Activated T-cell treated with anti-CD3 and anti-CD28 coated beads, Interleukin-2, amount 50 U/mL, for 72 hours (primary cell): Measurements from ENCODE around the gene POLD4. TPM values are rescaled to one million over a fixed set of nuclear protein-coding genes. Genes with fewer than 3 reads are reported as not detected.

Experiments
- total RNA-seq, 2 donors: library from RNA; stranded (reverse); gene quantifications; one replicate each; pipeline ENCODE4 v1.2.3, GENCODE V29; 2022

Gene POLD4
- total RNA-seq, 2 donors from 2014 or later = 68.5 to 74.1 TPM

Other genes starting within 250 kb of the POLD4 start
- 100 to 1,000 TPM; 104 to 107 TPM for gene KDM2A, start 234.3 kb downstream of the POLD4 start, total RNA-seq
- 100 to 1,000 TPM; 379 to 422 TPM for gene GRK2, start 87.1 kb downstream of the POLD4 start, total RNA-seq
- gene ANKRD13D, start 64.2 kb downstream of the POLD4 start, total RNA-seq = 10 to 100 TPM; 78.5 to 90.9 TPM
- 10 to 100 TPM; 13.3 to 20.3 TPM for gene SSH3, start 50.0 kb downstream of the POLD4 start, total RNA-seq
- gene CLCF1, start 20.1 kb upstream of the POLD4 start, total RNA-seq = under 1 TPM; 0.22 to 0.93 TPM
- gene RAD9A, start 38.4 kb upstream of the POLD4 start, total RNA-seq = 10 to 100 TPM; 36.7 to 41.2 TPM
- 100 to 1,000 TPM; 211 to 244 TPM for gene PPP1CA, start 48.3 kb upstream of the POLD4 start, total RNA-seq
- 100 to 1,000 TPM in 1 of 2 donors, 10 to 100 TPM in 1; 93.3 to 120 TPM for gene TBC1D10C, start 50.5 kb upstream of the POLD4 start, total RNA-seq
- 1 to 10 TPM; 3.8 to 5.0 TPM for gene CARNS1, start 62.1 kb upstream of the POLD4 start, total RNA-seq
- gene RPS6KB2, start 74.9 kb upstream of the POLD4 start, total RNA-seq = 10 to 100 TPM; 55.0 to 56.1 TPM
- 100 to 1,000 TPM in 1 of 2 donors, 10 to 100 TPM in 1; 94.5 to 119 TPM for gene PTPRCAP, start 84.1 kb upstream of the POLD4 start, total RNA-seq
- 10 to 100 TPM; 58.2 to 91.9 TPM for gene CORO1B, start 89.9 kb upstream of the POLD4 start, total RNA-seq
- gene GPR152, start 99.2 kb upstream of the POLD4 start, total RNA-seq = not detected
- 10 to 100 TPM in 1 of 2 donors, 1 to 10 TPM in 1; 8.9 to 10.4 TPM for gene CABP4, start 101.8 kb upstream of the POLD4 start, total RNA-seq
- gene TMEM134, start 115.7 kb upstream of the POLD4 start, total RNA-seq = 10 to 100 TPM; 53.2 to 59.7 TPM
- gene AIP, start 129.5 kb upstream of the POLD4 start, total RNA-seq = 100 to 1,000 TPM; 172 to 184 TPM
- gene PITPNM1, start 151.8 kb upstream of the POLD4 start, total RNA-seq = 100 to 1,000 TPM in 1 of 2 donors, 10 to 100 TPM in 1; 94.3 to 118 TPM
- gene CDK2AP2, start 154.6 kb upstream of the POLD4 start, total RNA-seq = 100 to 1,000 TPM; 103 to 137 TPM
- not detected for gene CABP2, start 169.9 kb upstream of the POLD4 start, total RNA-seq
- 100 to 1,000 TPM; 199 to 215 TPM for gene GSTP1, start 230.3 kb upstream of the POLD4 start, total RNA-seq